ENCODE measurements around the gene WDR1.
A peak's percentile ranks its signal among the peaks of the same experiment; 100 is the strongest.
"Not testable (repeated sequence)": the region's sequence is repeated elsewhere in the genome, so short reads cannot be mapped to it uniquely, and the experiment has no call there.

Gene WDR1

DNA sequence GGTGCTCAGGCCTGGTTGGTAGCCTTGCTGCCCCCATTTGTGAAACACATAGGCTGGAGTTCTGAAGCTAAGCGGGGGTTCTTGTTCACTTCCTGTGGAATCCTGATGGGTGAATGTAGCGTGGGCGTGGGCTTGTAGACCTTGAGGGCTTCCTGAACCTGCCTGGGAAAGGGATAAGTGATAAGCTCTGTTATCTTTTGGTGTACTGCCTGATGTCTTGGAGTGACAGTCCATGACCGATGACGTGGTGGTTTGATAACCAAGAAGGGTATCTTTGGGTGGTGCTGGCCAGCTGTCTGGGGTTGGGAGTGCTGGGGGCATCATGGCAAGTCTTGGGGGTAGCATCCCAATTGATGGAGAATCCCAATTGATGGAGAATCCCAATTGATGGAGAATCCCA is 17.5 kb upstream of the WDR1 start:
- no peak for DNase-seq (ENCODE audit: low read depth, low spot score)

DNA sequence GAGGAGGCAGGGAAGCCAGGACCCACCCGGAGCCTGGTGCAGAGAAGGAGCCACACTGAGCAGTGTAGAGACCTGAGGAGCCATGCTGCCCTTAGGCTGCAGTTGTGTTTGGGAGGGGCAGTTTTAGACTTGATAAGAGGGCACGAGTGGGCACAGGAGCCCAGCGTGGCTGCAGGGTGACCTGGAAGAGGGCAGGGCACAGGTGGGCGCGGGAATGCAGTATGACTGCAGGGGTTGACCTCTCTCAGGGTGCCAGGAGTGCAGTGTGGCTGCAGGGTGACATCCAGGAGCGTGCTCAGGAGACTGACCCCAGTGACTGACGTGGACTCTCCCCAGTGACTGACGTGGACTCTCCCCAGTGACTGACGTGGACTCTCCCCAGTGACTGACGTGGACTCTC is 14.6 kb upstream of the WDR1 start:
- DNase-seq (ENCODE audit: low read depth, low spot score) = no peak

- DNase-seq (ENCODE audit: low read depth, low spot score) = no peak
Measured at GRCh38 chr4:10130178-10130888, 13.7 kb upstream of the WDR1 start.

DNA sequence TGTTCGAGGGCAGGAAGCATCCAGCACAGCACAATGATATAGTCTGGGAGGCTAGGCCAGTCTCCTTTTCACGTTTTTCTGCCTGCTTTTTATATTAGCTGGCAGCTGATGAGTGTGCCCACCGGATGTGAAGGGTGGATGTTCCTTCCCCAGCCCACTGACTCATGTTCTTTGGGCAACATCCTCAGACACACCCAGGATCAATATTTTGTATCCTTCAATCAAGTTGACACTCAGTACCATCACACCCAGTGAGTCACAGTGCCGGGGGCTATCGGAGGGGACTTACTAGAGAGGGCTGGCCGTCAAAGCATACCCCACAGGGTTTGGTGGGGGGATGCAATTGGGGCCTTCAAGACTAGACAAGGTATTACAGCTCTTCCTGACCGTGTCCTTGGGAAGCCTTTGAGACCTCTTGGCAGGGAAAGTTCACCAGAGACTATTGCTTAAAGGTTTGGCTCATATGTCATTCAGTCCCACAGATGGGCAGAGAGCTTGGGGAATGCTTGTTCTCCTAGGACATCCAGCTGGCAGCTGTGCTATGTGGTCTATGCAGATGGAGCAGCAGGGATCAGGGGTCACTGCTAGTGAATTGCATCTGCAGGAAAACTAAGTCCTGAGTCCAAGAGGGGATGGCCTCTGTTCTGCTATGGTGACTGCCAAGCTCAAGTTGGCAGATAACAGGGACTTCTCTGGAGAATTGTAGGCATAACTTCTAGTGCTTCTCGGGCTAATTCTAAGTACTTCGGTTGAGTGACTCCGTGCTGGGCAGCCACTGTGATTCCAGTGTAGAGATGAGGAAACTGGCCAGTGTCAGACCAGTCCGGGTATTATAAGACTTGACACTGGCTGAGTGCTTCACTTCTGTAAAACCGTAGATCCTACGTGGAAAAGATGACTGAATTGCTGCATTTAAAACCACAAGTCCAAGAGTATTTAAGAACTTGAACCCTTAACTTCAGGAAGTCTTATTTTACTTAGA is 12.9 kb upstream of the WDR1 start:
- DNase-seq (ENCODE audit: low read depth, low spot score) = no peak

DNA sequence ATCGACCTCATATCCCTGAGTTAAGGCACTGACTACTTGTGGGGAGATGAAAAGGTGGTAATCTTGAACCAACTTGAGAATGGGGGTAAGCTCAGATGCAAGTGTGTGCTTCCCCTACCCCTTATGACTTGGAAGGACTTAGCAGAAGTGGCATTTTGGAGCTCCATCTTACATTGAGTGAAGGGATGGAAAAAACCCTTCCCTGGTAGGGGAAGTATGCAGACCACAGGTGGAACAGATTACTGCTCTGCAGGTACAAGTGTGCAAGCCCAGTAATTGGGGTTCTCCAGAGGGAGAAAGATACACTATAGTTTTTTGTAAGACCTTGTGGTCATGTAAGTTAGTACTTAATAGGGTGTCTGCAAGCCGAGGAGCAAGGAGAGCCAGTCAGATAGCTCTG is 12.2 kb upstream of the WDR1 start:
- no peak for DNase-seq (ENCODE audit: low read depth, low spot score)

- DNase-seq (ENCODE audit: low read depth, low spot score) = not testable (repeated sequence)
Measured at GRCh38 chr4:10127531-10127930, 10.9 kb upstream of the WDR1 start.

GRCh38 chr4:10124167-10124930 is 7.8 kb upstream of the WDR1 start:
- no peak for DNase-seq (ENCODE audit: low read depth, low spot score)

GRCh38 chr4:10123227-10124101 is 6.9 kb upstream of the WDR1 start:
- DNase-seq (ENCODE audit: low read depth, low spot score) = no peak

DNA sequence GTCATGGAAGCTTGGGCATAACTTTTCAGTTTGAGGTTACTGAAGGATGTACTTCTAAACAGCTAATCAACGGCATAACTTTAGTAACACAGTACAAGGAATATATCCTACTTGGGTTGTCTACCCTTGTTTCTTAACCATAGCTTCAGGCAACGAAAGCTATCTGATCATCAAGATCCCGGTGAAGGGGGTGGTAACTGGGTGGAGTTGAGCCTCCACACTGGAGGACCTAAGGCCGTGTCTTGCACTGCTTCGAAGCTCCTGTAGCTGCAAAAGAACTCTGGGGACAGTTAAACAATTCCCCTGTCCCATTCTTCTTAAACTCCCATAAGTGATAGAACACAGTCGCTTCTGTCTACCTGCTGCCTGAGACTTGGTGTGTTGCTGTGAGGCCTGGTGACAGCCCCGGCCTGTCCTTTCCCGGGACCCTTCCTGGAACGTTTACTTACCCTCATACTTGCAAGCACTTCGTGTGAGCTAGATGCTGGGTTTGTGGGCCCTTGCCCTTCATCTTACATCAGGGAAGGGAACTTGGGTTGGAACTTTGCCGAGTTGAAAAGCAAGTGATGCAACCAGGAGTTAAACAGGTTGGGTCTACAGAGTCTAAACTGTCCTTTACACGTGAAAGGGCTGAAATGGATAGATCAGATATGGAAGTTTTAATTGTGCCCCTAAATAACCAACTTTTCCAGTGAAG is 5.8 kb upstream of the WDR1 start:
- no peak for DNase-seq (ENCODE audit: low read depth, low spot score)

- no peak for DNase-seq (ENCODE audit: low read depth, low spot score)
Measured at GRCh38 chr4:10121568-10122208, 5.1 kb upstream of the WDR1 start.

- no peak for DNase-seq (ENCODE audit: low read depth, low spot score)
Measured at GRCh38 chr4:10120943-10121567, 4.5 kb upstream of the WDR1 start.

- no peak for DNase-seq (ENCODE audit: low read depth, low spot score)
Measured at GRCh38 chr4:10119773-10120172, 3.2 kb upstream of the WDR1 start.

DNA sequence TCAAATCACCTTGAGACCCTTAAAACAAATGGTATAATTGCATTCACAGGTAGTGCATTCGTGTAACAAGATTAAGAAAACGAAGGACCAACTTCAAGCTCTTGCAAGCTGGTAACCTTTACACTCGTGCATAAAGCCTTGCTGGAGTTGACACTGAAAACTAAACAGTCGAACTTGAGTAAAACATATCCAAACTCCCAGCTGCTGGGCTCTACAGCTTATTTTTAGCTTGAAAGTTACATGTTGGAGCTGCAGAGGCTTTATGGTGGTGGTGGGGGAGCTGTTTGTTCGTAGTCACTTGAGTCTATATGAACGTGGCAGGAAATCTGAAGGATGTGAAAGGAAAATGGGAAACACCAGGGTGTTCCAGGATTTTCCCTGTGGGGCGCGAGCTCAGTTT is 2.7 kb upstream of the WDR1 start:
- DNase-seq (ENCODE audit: low read depth, low spot score) = no peak

DNA sequence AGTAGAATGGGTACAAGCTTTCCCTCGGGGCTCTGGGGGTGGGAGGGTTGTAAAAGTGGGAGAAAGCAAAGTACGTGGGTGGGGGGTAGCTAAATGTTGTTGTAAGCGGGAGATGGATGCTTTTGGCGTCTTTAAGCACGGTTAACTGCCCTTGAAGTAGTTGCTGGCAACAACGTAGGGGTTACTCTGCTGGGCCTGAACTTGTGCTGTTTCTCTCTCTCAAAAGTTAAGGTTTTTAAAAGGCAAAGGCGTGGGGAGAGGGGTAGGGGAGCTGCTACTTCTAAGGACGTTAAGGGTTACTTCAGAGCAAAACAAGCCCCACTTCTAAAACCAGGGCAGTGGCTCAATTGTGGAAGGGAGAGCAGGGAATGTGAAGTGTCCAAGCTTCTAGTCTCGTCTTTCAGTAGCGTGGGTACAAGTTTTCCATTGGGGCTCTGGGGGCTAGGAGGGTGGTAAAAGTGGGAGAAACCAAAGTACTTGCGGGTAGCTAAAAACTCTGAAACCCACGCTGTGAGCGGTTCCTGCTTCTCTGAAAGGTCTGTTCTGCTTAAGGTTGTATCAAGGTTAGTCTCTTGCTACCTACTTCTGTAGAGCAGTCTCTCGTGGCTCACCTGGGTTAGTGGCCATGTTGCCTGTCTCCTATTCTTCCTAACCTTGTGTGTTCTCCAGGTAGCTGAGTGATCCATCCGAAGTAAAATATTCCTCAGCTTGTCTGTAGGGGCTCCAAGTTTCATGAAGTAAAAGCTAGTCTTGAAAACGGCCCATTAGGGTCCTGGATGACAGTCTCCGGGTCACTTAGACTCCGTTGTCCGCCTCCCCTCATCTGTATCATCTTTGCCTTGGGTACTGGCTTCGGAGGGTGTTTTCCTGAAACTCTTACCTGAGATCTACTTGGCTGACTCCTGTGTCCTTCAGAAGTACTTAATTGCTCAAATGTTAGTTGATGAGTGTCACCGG is 1.7 kb upstream of the WDR1 start:
- no peak for DNase-seq (ENCODE audit: low read depth, low spot score)

GRCh38 chr4:10117359-10118047 is 904 bp upstream of the WDR1 start:
- DNase-seq (ENCODE audit: low read depth, low spot score) = no peak

DNA sequence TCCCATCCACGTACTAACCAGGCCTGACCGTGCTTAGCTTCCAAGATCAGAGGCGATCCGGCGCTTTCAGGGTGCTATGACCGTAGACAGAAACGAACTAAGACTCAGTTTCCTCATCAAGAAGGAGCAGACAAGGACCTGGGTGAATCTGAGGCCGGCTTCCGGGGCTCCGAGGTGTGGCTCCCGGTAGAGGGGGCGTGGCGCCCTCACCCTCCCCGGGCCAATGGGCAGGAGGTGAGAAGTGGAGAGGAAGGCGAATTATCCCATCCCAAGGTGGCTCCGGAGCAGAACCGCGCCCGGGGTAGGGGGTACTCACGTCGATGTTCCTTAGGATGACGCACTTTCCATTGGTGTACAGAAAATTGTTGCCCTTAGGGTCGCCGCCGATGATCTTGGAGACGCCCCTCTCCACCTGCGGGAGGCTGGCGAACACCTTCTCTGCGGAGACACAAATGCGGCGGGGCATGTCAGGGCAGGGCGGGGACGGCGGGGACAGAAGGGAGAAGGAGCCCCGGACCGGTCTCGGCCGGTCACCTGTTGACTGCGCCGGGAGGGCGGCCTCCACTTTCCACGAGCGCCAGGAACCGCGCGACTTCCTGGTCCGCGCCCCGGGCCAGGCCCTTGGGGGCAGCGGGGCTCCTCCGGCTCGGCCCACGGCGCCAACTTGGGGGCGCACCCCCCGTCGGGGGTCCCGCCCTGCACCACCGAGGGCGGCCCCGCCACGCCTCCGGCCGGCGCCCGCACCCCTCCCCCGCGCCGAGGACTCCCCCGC is 616 bp downstream of the WDR1 start:
- peak; percentile 23 for DNase-seq (ENCODE audit: low read depth, low spot score)

GRCh38 chr4:10115271-10115796 is 1.3 kb downstream of the WDR1 start:
- DNase-seq (ENCODE audit: low read depth, low spot score) = no peak
